M059J (cell line): Measurements from ENCODE around the gene PFDN2. TPM values are rescaled to one million over a fixed set of nuclear protein-coding genes. Genes with fewer than 3 reads are reported as not detected.
A peak's percentile ranks its signal among the peaks of the same experiment; 100 is the strongest.
"Not testable (repeated sequence)": the region's sequence is repeated elsewhere in the genome, so short reads cannot be mapped to it uniquely, and the experiment has no call there.

Experiments used
- DNase-seq: peaks from one replicate; pipeline ENCODE4 v3.0.0-alpha.2; 2012; ENCODE audit warnings: low read depth
- total RNA-seq: library from RNA; depleted of rRNA; stranded (reverse); fragments of >200 nt; shearing (Covaris generic); gene quantifications from 2 replicates; pipeline ENCODE4 v1.2.3, GENCODE V29; 2014

PFDN2 gene
- total RNA-seq, 1 experiment from 2014 or later, result 105 TPM

DNA sequence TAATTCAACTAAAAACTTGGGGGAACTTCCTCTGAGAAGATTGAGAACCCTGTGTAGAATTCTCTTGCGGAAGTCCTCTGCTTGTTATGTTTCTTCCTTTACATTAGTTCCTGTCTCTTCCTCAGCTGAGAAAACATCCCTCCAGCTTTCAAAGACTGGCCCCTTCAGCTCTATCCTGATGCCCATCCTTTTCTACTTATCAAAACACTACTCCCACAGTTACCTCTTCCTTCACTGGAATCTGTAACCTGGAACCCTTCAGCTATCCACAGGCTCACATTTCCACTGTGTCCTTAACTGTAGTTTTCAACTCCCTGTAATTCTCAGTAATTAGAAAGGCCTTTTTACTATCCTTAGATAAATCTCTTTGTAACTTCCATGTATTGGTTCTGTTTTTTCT, 20.6 kb upstream of the PFDN2 start:
- DNase-seq, result no peak

DNA sequence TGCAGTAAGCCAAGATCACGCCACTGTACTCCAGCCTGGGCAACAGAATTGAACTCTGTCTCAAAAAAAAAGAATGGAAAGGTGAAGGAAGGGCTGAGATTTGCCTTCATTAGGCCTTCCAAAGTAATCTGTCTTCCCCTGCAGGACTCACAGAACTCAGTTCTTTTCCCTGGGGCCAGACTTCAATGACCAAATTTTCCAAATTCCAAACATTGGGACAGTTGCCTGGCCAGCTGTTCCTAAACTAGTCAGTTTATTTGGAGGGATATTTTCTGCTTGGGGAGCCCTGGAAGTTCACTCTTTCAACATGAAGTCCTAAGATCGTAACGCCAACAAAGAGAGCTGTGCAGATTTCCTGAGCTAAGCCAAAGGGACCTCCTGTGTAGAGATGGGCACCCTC, 20.0 kb upstream of the PFDN2 start:
- DNase-seq, result no peak

DNA sequence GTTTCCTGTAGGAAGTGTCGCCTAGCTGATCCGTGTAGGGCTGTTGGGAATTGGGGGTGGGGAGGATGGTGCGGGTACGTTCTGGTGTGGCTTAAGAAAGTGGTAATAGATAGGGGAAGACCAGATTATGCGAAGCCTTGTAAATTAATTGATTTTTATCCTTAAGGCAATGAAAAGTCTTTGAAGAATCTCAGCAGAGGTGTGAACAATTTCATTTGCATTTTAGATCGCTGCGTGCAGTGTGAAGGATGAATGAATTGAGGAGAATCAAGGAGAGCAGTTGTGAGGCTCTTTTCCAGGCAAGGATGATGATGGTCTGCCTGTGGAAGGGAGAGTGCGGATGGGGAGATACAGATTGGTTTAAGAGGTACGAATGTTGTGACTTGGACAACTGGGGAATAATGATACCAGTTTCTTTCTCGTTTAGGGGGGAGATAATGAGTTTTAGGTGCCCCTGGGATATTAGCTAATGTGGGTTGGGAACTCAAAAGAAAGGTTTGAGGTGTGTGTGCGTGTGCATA, 15.4 kb upstream of the PFDN2 start:
- no peak for DNase-seq

DNA sequence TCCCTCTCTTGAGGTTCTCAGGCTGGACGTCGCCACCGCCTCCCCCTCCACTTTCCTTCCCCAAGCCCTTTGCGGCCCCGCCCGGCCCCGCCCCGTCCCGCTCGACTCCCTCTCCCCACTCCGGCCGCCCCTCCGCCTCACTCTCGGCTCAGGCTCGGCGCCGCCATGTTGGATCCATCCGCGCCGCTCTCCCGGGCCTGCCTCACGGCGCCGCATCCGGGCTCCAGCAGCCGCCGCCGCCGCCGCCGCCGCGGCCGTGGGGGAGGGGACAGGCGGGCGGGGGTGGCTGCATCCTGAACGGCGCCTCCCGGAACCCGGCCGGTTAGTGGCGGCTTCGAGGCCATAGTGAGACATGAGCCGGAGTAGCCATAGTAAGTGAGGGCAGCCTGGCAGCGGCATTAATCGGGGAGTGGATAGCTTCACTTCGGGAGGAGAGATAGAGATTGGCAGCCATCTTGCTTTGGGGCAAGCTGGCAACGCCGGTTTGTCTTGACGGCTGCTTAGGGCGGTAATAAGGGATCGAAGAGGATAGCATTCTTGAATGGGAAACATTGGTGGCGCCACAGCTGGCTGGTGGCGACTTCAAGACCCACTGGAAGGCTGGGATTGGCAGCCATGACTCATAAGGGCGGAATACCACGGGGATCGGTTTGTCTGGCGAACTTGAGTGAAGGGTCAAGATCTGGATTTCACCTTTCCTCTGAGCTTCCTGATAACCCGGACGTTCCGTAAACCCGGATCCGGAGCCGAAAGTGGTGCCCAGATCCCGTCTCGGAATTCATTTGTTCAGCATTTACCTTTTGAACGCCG, 14.8 kb upstream of the PFDN2 start, which contains the start of gene DEDD:
Gene DEDD (minus strand): TSS at position 258 of the 810 bp plus-strand sequence. CDS start 8,205 bp downstream, outside the sequence.
- DNase-seq, result peak; percentile 97

DNA sequence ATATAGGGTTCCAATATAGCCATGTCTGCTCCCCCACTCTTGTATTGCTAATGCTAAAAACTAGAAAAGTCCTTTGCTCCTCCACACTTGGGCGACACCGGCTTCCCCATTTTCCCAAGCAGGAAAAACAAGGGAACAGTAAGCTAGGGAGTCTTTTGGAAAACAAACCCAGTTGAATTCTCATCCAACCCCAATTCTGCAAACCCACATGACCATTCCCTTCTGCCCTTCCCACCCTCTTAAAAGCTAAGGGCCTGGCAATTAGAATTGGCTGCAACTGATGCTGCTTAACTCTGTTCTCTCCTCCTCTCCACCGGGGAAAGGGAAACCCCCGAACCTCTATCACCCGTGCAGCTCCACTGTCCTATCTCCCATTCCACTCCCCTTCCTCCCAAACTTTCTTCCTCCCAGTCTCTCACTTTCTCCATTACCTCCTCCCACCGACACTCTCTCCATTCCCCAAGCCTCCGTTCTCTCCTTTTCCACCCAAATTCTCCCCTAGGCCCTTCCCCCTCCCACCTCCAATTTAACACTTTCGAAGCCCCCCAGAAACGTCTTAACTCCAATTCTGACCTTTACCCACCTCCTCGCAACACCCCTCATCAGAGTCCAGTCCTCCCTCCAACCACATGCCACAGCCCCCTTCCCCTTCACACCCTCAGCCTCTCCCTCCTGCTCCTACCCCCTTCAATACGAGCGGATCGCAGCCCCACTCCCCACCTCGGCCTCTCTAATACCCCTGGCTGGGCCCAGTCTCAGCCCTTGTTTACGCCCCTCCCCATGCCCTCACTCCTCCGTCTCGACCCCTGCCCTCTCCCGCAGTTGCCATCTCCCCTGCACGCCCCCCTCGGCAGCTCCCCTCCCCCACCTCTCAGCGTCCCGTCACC, 13.9 kb upstream of the PFDN2 start:
- DNase-seq, result peak; percentile 37

DNA sequence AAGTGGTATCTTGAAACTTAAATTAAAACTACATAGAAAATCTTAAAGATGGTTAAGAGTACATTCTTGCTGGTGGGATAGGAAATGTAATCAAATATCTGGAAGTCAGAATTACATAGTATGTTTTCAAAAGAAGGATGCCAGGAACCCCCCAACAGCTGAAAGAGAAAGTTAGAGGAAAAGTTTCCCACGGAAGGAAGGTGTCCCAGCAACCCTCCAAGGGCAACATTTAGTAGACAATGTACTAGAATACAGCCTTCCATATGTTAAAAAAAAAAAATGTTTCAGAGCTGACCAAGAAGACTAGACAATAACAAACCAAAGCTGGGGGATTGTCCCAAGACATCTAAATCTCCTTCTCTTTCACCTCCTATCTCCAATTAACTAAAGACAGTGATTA, 12.4 kb upstream of the PFDN2 start:
- no peak for DNase-seq

DNA sequence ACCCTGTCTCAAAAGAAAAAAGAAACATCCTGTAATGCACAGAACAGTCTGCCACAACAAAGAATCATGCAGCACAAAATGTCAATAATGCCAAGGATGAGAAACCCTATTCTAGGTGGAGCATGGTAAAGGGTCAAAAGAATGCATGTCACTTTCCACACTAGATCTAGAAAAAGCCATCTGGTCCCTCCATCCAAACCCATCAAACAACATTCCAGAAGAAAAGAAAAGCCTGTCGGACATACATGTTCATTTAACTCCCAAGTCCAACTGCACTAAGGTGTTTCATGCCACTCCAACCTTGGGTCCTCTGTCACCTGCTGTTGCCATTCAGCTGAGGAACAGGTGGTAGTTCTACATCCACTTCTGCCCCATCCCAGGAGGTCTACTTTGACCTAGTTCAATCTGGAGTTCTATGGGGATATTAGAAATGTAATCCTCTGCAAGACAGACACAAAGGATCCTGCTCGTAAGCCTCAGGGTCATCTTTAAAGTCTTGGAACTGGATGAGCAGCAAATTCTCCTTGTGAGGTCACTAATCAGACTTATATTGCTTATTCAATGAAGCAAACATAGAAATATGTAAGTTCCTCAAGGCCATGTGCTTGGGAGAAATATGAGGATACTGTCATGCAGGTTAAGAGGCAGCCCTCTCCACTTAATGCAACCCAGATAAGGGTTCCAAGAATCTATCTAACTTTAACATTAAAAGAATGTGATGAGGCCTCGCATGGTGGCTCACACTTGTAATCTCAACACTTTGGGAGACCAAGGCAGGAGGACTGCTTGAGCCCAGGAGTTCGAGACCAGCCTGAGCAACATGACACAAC, 11.0 kb upstream of the PFDN2 start:
- no peak for DNase-seq

DNA sequence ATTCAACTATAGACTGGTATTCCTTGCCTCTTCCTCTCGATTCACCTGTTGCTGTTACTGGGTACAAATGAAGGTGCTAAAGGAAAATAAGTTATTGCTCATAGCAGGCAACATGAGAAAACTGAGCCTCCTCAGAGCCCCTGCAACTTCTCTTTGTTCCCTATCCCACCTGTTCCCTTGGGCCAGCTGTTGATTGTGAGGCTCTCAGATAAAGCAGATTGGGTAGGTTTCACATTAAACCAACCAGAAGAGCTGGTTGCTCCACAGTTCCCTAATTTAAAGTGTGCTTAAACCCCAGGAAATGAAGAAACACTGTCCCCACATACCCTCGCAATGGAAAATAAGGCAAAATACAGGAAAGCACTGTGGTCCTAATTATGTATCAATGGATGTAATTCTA, 9.8 kb upstream of the PFDN2 start:
- no peak for DNase-seq

DNA sequence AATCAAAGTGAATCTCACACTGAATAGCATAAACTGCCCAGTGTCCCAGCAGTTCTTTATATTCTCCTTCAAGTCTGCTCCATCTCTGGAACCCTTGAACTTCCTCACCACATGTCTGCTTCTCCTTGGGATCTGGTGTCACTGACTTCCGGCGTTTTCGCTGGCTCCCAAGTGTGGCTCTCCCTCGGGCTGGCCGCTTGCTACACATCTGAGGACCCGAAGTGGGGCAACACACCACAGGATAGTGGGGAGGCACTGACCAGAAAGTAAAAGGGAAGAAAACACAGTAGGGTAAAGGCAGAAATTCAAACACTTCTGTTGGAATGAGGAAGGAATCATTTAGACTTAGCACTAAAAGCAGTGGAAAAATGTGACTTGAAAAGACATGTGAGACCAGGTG, 5.1 kb upstream of the PFDN2 start:
- DNase-seq, result no peak

DNA sequence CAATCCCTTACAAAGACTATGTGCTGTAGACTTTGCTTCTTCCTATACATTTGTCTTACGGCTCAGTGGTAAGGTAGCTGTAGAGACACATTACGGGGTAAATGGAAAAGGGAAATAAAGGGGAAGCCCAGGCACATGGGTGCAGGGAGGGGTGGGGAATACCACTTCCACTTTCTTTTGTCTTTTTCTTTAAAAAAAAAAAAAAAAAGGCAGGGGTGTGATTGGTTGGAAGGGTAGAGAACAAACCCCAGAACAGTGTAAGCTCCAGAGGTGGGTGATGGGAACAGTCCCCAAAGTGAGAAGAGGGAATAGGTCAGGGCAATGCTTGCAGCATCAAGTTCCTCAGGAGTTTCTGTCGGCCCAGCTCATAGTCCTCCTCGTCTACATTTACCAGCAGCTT, 4.0 kb upstream of the PFDN2 start:
- DNase-seq, result no peak

DNA sequence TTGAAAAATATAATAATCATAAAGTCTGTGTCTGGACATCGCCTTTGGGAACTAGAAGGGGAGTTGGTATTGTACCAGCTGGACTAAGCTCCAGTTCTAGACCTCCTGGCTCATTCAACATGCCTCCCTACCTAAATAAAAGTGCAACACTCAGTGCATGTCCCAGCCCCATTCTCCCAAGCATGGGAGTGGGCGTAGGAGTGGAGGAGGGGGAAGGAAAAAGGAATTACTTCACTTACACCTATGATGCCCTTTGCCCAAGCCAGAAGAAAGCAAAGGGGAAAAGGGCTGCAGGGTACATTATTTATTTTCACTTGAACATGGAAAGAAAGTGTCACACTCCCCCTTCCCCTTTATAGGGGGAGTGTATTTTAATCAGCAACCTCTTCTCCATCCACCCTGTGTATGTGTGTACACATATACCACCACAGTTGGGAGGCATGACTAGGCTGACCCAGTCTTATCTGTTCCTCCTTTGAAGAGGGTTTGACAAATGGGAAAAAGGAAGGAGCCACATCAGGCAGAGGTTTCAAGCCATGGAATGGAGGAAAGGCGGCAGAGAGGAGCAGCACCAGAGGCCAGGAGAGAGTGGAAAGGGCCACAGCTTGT, 3.3 kb upstream of the PFDN2 start:
- no peak for DNase-seq

DNA sequence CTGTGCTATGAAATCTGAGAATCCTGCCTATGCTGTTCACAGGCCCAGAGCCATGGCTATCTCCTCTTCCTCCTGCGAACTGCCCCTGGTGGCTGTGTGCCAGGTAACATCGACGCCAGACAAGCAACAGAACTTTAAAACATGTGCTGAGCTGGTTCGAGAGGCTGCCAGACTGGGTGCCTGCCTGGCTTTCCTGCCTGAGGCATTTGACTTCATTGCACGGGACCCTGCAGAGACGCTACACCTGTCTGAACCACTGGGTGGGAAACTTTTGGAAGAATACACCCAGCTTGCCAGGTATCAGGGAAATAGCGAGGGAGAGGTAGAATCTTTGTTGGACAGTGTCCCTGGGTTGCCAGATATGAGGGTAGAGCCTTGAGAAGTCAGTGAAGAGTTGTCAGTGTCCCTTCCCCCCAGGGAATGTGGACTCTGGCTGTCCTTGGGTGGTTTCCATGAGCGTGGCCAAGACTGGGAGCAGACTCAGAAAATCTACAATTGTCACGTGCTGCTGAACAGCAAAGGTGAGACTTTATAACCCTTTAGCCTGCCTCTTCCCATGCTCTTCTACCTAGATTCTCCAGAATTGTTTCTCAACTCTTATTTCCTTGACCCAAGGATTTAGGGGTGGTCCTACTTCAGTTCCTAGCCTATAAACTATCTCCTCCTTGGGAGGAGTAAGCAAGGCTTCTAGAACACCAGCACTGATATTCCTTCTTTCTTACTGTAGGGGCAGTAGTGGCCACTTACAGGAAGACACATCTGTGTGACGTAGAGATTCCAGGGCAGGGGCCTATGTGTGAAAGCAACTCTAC, 1.5 kb upstream of the PFDN2 start:
- DNase-seq, result peak; percentile 62

DNA sequence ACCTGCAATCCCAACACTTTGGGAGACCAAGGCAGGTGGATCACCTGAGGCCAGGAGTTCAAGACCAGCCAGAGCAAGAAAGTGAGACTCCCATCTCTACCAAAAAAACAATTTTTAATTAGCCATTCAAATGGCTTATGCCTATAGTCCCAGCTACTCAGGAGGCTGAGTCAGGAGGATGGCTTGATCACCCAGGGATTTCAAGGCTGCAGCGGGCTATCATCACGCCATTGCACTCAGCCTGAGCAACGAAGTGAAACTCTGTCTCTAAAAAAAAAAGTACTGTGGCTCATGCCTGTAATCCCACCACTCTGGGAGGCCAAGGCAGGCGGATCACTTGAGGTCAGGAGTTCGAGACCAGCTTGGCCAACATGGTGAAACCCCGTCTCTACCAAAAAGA, 1.9 kb downstream of the PFDN2 start:
- not testable (repeated sequence) for DNase-seq

DNA sequence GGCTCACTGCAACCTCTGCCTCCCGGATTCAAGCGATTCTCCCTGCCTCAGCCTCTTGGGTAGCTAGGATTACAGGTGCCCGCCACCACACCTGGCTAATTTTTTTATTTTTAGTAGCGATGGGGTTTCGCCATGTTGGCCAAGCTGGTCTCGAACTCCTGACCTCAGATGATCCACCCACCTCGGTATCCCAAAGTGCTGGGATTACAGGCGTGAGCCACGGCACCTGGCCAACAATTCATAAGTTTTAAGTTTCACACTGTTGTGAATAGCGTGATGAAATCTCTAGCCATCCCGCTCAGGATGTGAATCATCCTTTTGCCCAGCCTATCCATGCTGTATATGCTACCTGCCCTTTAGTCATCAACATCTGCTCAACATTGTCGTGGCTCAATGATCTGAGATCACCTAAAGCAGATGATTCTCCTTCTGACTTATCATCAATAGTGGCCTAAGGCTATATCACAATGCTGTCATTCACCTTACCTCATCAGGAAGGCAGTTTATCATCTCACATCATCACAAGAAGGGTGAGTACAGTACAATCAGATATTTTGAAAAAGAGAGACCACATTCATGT, 2.6 kb downstream of the PFDN2 start:
- peak; percentile 93 for DNase-seq

DNA sequence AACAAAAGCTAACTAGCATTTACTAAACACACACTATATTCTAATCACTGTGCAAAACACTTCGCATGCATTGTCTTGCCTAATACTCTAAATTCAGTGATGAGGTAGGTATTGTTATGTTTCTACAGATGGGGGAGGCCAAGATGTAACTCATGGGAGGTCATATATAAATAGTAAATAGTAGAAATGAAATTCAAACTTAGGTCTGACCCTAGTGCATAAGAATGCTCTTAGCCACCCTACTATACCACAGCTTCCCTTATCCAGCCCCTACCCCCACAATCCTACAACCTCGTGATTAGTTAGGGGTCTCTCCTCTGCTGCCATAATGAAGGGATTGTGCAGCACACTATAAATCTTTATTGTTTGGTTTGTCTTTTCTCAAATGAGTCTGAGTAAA, 3.3 kb downstream of the PFDN2 start:
- DNase-seq, result no peak

DNA sequence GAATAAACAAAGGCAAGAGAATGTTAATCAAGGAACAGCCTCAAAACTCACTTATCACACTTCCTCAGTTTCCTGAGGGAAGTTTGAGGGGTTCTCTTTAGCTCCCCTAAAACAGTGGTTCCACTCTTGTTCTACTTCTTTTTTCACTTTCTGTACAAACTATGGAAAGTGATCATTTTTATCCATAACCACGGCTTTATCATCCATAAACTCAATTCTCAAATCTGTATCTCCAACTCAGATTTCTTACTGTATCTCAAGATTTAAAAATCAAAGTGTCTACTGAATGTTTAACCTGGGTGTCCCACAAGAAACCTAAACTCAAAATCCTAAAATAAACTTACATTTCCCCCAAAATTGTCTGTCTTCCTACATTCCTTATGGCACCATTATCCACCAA, 3.9 kb downstream of the PFDN2 start:
- DNase-seq, result no peak

DNA sequence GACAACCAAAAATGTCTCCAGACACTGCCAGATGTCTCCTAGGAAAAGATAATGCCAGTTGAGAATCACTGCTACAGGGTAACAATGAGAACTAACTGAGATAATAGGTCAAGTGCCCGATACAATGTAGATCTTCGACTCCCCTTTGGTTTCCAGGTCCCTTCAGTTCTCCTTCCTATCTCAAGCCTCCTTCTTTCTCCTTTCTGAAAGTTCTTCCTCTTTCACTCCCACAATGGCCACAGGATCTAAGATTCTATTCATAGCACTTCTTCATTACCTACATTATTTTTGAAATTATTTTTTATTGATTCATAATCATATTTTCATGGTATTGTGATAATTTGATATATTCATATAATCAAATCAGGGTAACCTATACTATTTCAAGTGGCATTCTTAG, 6.3 kb downstream of the PFDN2 start:
- no peak for DNase-seq

DNA sequence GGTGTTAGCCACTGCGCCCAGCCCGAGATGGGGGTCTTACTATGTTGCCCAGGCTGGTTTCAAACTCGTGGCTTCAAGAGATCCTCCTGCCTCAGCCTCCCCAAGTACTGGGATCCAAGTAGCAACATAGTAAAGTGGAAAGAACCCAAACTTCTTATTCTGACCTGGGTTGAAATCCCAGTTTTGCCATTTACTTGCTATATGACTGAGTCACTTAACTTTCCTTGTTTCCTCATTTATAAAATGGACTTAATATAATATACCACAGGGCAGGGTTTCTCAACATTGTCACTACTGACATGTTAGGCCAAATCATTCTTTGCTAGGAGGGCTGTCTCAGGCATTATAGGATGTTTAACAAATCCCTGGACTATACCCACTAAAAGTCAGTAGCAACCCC, 6.7 kb downstream of the PFDN2 start:
- no peak for DNase-seq

DNA sequence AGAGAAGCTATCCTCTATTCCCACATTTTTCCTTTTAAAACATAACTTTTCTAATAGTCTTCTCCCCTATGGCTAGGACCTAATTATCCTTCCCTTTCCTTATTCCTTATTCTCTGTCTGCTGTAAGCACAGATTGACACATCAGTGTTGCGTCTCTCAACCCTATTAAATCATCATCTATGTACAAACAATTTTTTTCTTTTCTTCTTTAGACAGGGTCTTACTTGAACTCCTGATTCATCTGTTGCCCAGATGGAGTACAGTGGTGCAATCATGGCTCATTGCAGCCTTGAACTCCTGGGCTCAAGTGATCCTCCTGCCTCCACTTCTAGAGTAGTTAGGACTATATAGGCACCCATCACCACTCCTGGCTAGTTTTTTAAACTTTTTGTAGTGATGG, 11.4 kb downstream of the PFDN2 start:
- DNase-seq, result no peak

DNA sequence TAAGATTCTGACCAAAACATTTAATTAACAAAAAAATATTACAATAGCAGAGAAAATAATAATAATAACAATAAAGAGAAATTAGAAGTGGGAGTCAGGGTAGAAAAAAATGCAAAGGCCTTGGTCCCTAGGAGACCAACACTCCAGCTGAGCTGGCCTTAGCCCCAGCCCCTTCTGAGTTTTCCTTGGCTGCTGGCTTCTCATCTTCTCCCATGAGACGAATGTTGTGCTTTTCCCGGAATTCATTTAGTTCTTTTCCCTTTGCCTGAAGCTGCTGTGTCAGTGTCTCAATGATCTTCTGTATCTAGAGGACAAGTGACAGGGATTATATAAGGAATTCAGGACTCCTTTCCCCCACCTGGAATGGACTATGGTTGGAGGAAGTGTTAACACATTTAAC, 17.3 kb downstream of the PFDN2 start:
- no peak for DNase-seq
